Testis (tissue), 3 donors: ENCODE results near the gene RNF167. TPM values are rescaled to one million over a fixed set of nuclear protein-coding genes. Genes with fewer than 3 reads are reported as not detected.
A peak's percentile ranks its signal among the peaks of the same experiment; 100 is the strongest.

Source experiments
- DNase-seq: peaks from one replicate; pipeline ENCODE4 v3.0.0-alpha.2; 2019
- H3K27ac ChIP-seq, 2 donors: fragments of 200-600 bp; sonication (generic); one replicate each; pipeline ENCODE4 v1.5.1; 2019
- H3K27me3 ChIP-seq: fragments of 200-600 bp; sonication (generic); one replicate; pipeline ENCODE4 v1.5.1; 2019
- H3K36me3 ChIP-seq: fragments of 200-600 bp; sonication (generic); one replicate; pipeline ENCODE4 v1.5.1; 2017; ENCODE audit warnings: low read depth; ENCODE audit errors: missing control alignments
- H3K4me1 ChIP-seq: fragments of 200-600 bp; sonication (generic); one replicate; pipeline ENCODE4 v1.5.1; 2019
- H3K4me3 ChIP-seq, 2 donors: fragments of 200-600 bp; sonication (generic); one replicate each; pipeline ENCODE4 v1.5.1; 2017 to 2019
- H3K9me3 ChIP-seq: fragments of 200-600 bp; sonication (generic); one replicate; pipeline ENCODE4 v1.5.1; 2017
- CTCF ChIP-seq, 3 experiments: fragments of 450-650 bp in 2 of 3; fragments of 200-600 bp in 1 of 3; sonication (generic) in 1 of 3; IDR thresholded peaks; one replicate each; pipeline ENCODE4 v1.5.1; 2016 to 2019; ENCODE audit warnings: antibody characterized with exemption in 3 of 3, mild to moderate bottlenecking in 2 of 3, moderate library complexity in 1 of 3
- POLR2A ChIP-seq: fragments of 450-650 bp; IDR thresholded peaks from one replicate; pipeline ENCODE4 v1.6.1; 2017; ENCODE audit warnings: antibody characterized with exemption, mild to moderate bottlenecking, moderate library complexity
- WGBS, 2 donors: methylation state at CpG; one replicate each; pipeline ENCODE4 v1.1.5; 2018; 5-methylcytosine and 5-hydroxymethylcytosine counted together
- intact Hi-C: fragments of 100-400 bp; cut with DNase I; formaldehyde crosslinking; loops from one replicate; pipeline ENCODE4 v1.15.1; 2023; ENCODE audit warnings: low total_unique reads
- polyA plus RNA-seq: library from polyadenylated mRNA; stranded (reverse); fragments of 350-450 nt; fragmentation: Illumina TruSeq; extraction: RNeasy Lipid Tissue Mini Kit (QIAGEN cat#74804); gene quantifications from one replicate; pipeline ENCODE4 v1.2.3, GENCODE V29; 2014; ENCODE audit warnings: low read depth, low replicate concordance; ENCODE audit not compliant: insufficient read depth
- total RNA-seq, 2 donors: library from RNA; depleted of rRNA; stranded (reverse); fragments of >200 nt; gene quantifications; one replicate each; pipeline ENCODE4 v1.2.3, GENCODE V29; 2016

RNF167 gene
- total and polyA plus RNA-seq, 3 donors from 2014 or later, result 110 to 211 (median 111) TPM

- DNase-seq, result no peak
- Histone ChIP-seq H3K27ac (peak overlapping the region in 1 of 2 donors; percentile 97), H3K4me1 (peaks cover 25% of the 10 kb centered on the region), H3K4me3 (peak overlapping the region; percentile 69), H3K36me3 (no peaks in the 10 kb centered on the region), H3K9me3 (no peaks in the 10 kb centered on the region), H3K27me3 (no peaks in the 10 kb centered on the region)
- intact Hi-C loops, result no loop called here
- WGBS, 2 donors, result 23 to 29% methylated on average over 4 of the region's 4 CpGs
- TF ChIP-seq POLR2A (no peak), CTCF (IDR thresholded peaks at IDR 0.05) (no peak)
These were observed 1.2 kb downstream of the RNF167 start for GRCh38 chr17:4941319-4941610.

GRCh38 chr17:4942760-4943508 is 2.9 kb downstream of the RNF167 start:
- no peak for TF ChIP-seq POLR2A
- no peak for TF ChIP-seq CTCF (IDR thresholded peaks at IDR 0.05)
- no peaks in the 10 kb centered on the region for H3K27me3 ChIP-seq
- peaks cover 34% of the 10 kb centered on the region for H3K4me1 ChIP-seq
- no peaks in the 10 kb centered on the region for H3K9me3 ChIP-seq
- H3K27ac ChIP-seq, result no peak overlapping the region
- no peak for DNase-seq
- no peaks in the 10 kb centered on the region for H3K36me3 ChIP-seq
- no peak overlapping the region for H3K4me3 ChIP-seq
- intact Hi-C loops, result no loop called here
- 77% methylated on average over 11 to 13 of the region's 13 CpGs for WGBS, 2 donors

GRCh38 chr17:4944163-4944553 is 4.1 kb downstream of the RNF167 start:
- TF ChIP-seq CTCF (IDR thresholded peaks at IDR 0.05), result no peak
- Histone ChIP-seq H3K9me3 (no peaks in the 10 kb centered on the region), H3K36me3 (no peaks in the 10 kb centered on the region), H3K4me1 (peaks cover 25% of the 10 kb centered on the region), H3K27ac (no peak overlapping the region), H3K4me3 (no peak overlapping the region), H3K27me3 (no peaks in the 10 kb centered on the region)
- intact Hi-C loops, result no loop called here
- DNase-seq, result no peak
- 44 to 49% methylated on average over 3 of the region's 3 CpGs for WGBS, 2 donors

GRCh38 chr17:4944554-4945175 is 4.6 kb downstream of the RNF167 start:
- Histone ChIP-seq H3K27ac (peak overlapping the region in 1 of 2 donors; percentile 44), H3K4me1 (peaks cover 23% of the 10 kb centered on the region), H3K9me3 (no peaks in the 10 kb centered on the region), H3K36me3 (no peaks in the 10 kb centered on the region), H3K27me3 (no peaks in the 10 kb centered on the region), H3K4me3 (no peak overlapping the region)
- intact Hi-C loops, result no loop called here
- TF ChIP-seq CTCF (IDR thresholded peaks at IDR 0.05) (no peak), POLR2A (no peak)
- 62 to 70% methylated on average over 8 of the region's 8 CpGs for WGBS, 2 donors
- DNase-seq, result no peak
